Measurements from ENCODE around the gene CCDC27.

DNA sequence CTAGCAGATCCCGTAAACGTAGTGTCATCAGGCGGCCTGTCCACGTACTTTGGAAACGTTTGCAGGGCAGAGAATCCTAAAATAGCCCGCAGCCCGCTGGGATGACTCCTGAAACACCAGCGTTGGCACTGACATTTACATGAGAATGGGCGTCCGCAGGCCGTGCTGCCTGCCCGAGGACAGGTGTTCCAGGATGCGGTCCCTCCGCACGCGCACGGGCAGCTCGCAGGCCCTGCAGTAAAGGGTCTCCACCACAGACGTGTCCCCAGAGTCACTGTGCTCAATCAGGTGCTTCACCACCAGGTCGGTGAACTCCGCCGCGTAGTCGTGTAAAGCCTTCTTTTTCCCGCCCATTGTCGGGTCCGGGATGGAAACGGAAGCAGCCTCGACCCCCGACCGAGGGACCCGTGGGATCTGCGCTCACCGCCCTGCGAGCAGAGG lies 5.8 kb upstream of the CCDC27 start:
- TF ChIP-seq, protein P1, sequence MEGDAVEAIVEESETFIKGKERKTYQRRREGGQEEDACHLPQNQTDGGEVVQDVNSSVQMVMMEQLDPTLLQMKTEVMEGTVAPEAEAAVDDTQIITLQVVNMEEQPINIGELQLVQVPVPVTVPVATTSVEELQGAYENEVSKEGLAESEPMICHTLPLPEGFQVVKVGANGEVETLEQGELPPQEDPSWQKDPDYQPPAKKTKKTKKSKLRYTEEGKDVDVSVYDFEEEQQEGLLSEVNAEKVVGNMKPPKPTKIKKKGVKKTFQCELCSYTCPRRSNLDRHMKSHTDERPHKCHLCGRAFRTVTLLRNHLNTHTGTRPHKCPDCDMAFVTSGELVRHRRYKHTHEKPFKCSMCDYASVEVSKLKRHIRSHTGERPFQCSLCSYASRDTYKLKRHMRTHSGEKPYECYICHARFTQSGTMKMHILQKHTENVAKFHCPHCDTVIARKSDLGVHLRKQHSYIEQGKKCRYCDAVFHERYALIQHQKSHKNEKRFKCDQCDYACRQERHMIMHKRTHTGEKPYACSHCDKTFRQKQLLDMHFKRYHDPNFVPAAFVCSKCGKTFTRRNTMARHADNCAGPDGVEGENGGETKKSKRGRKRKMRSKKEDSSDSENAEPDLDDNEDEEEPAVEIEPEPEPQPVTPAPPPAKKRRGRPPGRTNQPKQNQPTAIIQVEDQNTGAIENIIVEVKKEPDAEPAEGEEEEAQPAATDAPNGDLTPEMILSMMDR (conservative IDR thresholded peaks at IDR 0.05; ENCODE audit: low read length), result no peak
- no peak for TF ChIP-seq EZH2phosphoT487 (IDR thresholded peaks at IDR 0.05; ENCODE audit: borderline replicate concordance)
